ENCODE data around the gene HOXC6. TPM values are rescaled to one million over a fixed set of nuclear protein-coding genes. Genes with fewer than 3 reads are reported as not detected.

HOXC6 gene
- total and polyA plus RNA-seq, 10 of the 15 experiments (the other 5 are each of a cell fraction or from before 2014, with no cell fraction given): 0.02 to 0.55 (median 0.45) TPM; not detected in 4

GRCh38 chr12:54027442-54027786, 826 bp upstream of the HOXC6 start:
- DNase-seq (ENCODE audit: low read depth, low spot score) (no peak), FAIRE-seq (no peak), ATAC-seq (no peak)
- POLR2A ChIA-PET: interaction anchor here (0.6 to 0.7 kb wide), 2 partner anchors 10 kb away, joined by 3 read pairs; no protein-coding TSS in a partner anchor
- no peak overlapping the region for H3K4me3 ChIP-seq
- no peaks in the 10 kb centered on the region for H3K79me2 ChIP-seq (ENCODE audit: control insufficient read depth, insufficient read depth, low read length)
- no peaks in the 10 kb centered on the region for H3K36me3 ChIP-seq (ENCODE audit: control insufficient read depth in 2 of 2, insufficient read depth in 2 of 2, low read length in 1 of 2)
- H3K4me2 ChIP-seq (ENCODE audit: control insufficient read depth, insufficient read depth): peak overlapping the region; percentile 66
- peaks cover 8 to 22% of the 10 kb centered on the region in 2 experiments for H3K27me3 ChIP-seq (replicated peaks in 1 of 2; ENCODE audit: control insufficient read depth in 2 of 2, insufficient read depth in 2 of 2, low read length in 1 of 2)
- no peak for TF ChIP-seq YY1 (IDR thresholded peaks at IDR 0.05; ENCODE audit: low read depth, low read length)
- TF ChIP-seq ESRRA (IDR thresholded peaks at IDR 0.05; ENCODE audit: low read length): no peak
- TF ChIP-seq ZNF274 (IDR thresholded peaks at IDR 0.05; ENCODE audit: insufficient read depth, insufficient read length): no peak
- TF ChIP-seq ZBTB33 (IDR thresholded peaks at IDR 0.05): no peak
- no peak for TF ChIP-seq RUNX3 (IDR thresholded peaks at IDR 0.05; ENCODE audit: low read length)
- no peak for TF ChIP-seq POLR2AphosphoS5 (IDR thresholded peaks at IDR 0.05; ENCODE audit: low read length)
- RAD21 ChIA-PET (ENCODE audit: unreplicated experiment): interaction anchor here (0.5 to 12.6 kb wide), 6 partner anchors 10 to 321 kb away, joined by 3 to 222 read pairs (median 4); partner anchors contain the start of genes HOXC8 and SMUG1
- 50% methylated on average over 3 of the region's 3 CpGs for whole genome bisulfite sequencing (ENCODE audit: insufficient coverage, insufficient replicate concordance, low lambda C conversion rate, missing lambda C conversion rate)
- CTCF ChIA-PET: interaction anchor here (0.9 to 13.4 kb wide), 11 partner anchors 11 to 192 kb away, joined by 3 to 343 read pairs (median 13); partner anchors contain the start of genes HOXC10, HOXC4 and SMUG1
- H2AFZ ChIP-seq (ENCODE audit: control insufficient read depth, low read depth, low read length): peak overlapping the region; percentile 77
- H3K4me1 ChIP-seq (ENCODE audit: control insufficient read depth, insufficient read depth, low read length): peaks cover 5% of the 10 kb centered on the region
- H3K27ac ChIP-seq (ENCODE audit: control insufficient read depth, insufficient read depth): no peak overlapping the region
- H3K9ac ChIP-seq (ENCODE audit: control insufficient read depth, insufficient read depth, low read length): peak overlapping the region; percentile 31; the same call in 1 of the 2 replicates
- intact Hi-C loops (cut with micrococcal nuclease; ENCODE audit: unreplicated experiment): no loop called here
- in situ Hi-C loops (cut with MboI): loop anchor here (10.0 kb wide), 2 partner anchors 167 to 337 kb away; partner anchors contain the start of gene GPR84
- H4K20me1 ChIP-seq (ENCODE audit: control insufficient read depth, insufficient read depth): no peaks in the 10 kb centered on the region
- no peaks in the 10 kb centered on the region for H3K9me3 ChIP-seq (replicated peaks; ENCODE audit: control insufficient read depth, insufficient read depth, low read length)
- no TSS peak for BruUV-seq (replicated peaks)
- SMC1A ChIA-PET (ENCODE audit: uncharacterized antibody, unreplicated experiment): interaction anchor here (1.0 to 1.4 kb wide), 8 partner anchors 13 to 181 kb away, joined by 3 to 9 read pairs (median 3); partner anchors contain the start of gene SMUG1

Data from GM12878 (cell line).